ENCODE measurements around the gene ZNF682.
"Not testable (repeated sequence)": the region's sequence is repeated elsewhere in the genome, so short reads cannot be mapped to it uniquely, and the experiment has no call there.

The ZNF682 gene

GRCh38 chr19:20039203-20039723 is at the start of gene ZNF682:
TSS of gene ZNF682 (minus strand) at chr19:20039505. CDS start at chr19:20039345, 160 bp downstream.
- H3K9me3 ChIP-seq (ENCODE audit: control insufficient read depth in 1 of 2, low read length in 2 of 2): peaks cover 0 to 3% of the 10 kb centered on the region in 2 donors
- no peaks in the 10 kb centered on the region for H3K27me3 ChIP-seq (ENCODE audit: control insufficient read depth in 1 of 2, insufficient read depth in 2 of 2, low read length in 2 of 2)
- peaks cover 0 to 4% of the 10 kb centered on the region in 2 donors for H3K4me1 ChIP-seq (ENCODE audit: control insufficient read depth in 1 of 2, insufficient read depth in 2 of 2, low read length in 2 of 2)
- peak within 1 kb of the TSS; percentile 35 to 61 for H3K9ac ChIP-seq (ENCODE audit: low read depth in 1 of 2, low read length in 2 of 2)
- H3K36me3 ChIP-seq (ENCODE audit: control insufficient read depth in 1 of 2, insufficient read depth in 2 of 2, low read length in 2 of 2): no peaks in the 10 kb centered on the region
- H3K27ac ChIP-seq (ENCODE audit: low read depth, low read length): peak within 1 kb of the TSS; percentile 63
- peak within 1 kb of the TSS; percentile 76 to 81 for H3K4me3 ChIP-seq (ENCODE audit: low read depth in 1 of 2, low read length in 2 of 2)

- H3K9ac ChIP-seq (ENCODE audit: low read depth in 1 of 2, low read length in 2 of 2); H3K36me3 ChIP-seq (ENCODE audit: control insufficient read depth in 1 of 2, insufficient read depth in 2 of 2, low read length in 2 of 2); H3K27ac ChIP-seq (ENCODE audit: low read depth, low read length): not testable (repeated sequence)
Observed at GRCh38 chr19:20082876-20083275, 43.6 kb upstream of the ZNF682 start.

GRCh38 chr19:20082232-20082833 is 43.0 kb upstream of the ZNF682 start:
- not testable (repeated sequence) for H3K27me3 ChIP-seq (ENCODE audit: control insufficient read depth in 1 of 2, insufficient read depth in 2 of 2, low read length in 2 of 2); H3K36me3 ChIP-seq (ENCODE audit: control insufficient read depth in 1 of 2, insufficient read depth in 2 of 2, low read length in 2 of 2); H3K4me3 ChIP-seq (ENCODE audit: low read depth in 1 of 2, low read length in 2 of 2); H3K9ac ChIP-seq (ENCODE audit: low read depth in 1 of 2, low read length in 2 of 2); H3K4me1 ChIP-seq (ENCODE audit: control insufficient read depth in 1 of 2, insufficient read depth in 2 of 2, low read length in 2 of 2); H3K27ac ChIP-seq (ENCODE audit: low read depth, low read length)
- H3K9me3 ChIP-seq (ENCODE audit: control insufficient read depth in 1 of 2, low read length in 2 of 2): peaks cover 2 to 12% of the 10 kb centered on the region in 2 donors

More at GRCh38 chr19:20082876-20083275, 43.6 kb upstream of the ZNF682 start:
- not testable (repeated sequence) for H3K4me1 ChIP-seq (ENCODE audit: control insufficient read depth in 1 of 2, insufficient read depth in 2 of 2, low read length in 2 of 2); H3K27me3 ChIP-seq (ENCODE audit: control insufficient read depth in 1 of 2, insufficient read depth in 2 of 2, low read length in 2 of 2); H3K4me3 ChIP-seq (ENCODE audit: low read depth in 1 of 2, low read length in 2 of 2)
- peaks cover 2 to 15% of the 10 kb centered on the region in 2 donors for H3K9me3 ChIP-seq (ENCODE audit: control insufficient read depth in 1 of 2, low read length in 2 of 2)

GRCh38 chr19:20080656-20081055 is 41.4 kb upstream of the ZNF682 start:
- peaks cover 5% of the 10 kb centered on the region in 2 donors for H3K9me3 ChIP-seq (ENCODE audit: control insufficient read depth in 1 of 2, low read length in 2 of 2)
- no peak overlapping the region for H3K27ac ChIP-seq (ENCODE audit: low read depth, low read length)
- peaks cover 0 to 5% of the 10 kb centered on the region in 2 donors for H3K4me1 ChIP-seq (ENCODE audit: control insufficient read depth in 1 of 2, insufficient read depth in 2 of 2, low read length in 2 of 2)
- H3K4me3 ChIP-seq (ENCODE audit: low read depth in 1 of 2, low read length in 2 of 2): no peak overlapping the region
- H3K9ac ChIP-seq (ENCODE audit: low read depth in 1 of 2, low read length in 2 of 2): no peak overlapping the region
- no peaks in the 10 kb centered on the region for H3K27me3 ChIP-seq (ENCODE audit: control insufficient read depth in 1 of 2, insufficient read depth in 2 of 2, low read length in 2 of 2)
- no peaks in the 10 kb centered on the region for H3K36me3 ChIP-seq (ENCODE audit: control insufficient read depth in 1 of 2, insufficient read depth in 2 of 2, low read length in 2 of 2)

GRCh38 chr19:20079476-20079875 is 40.2 kb upstream of the ZNF682 start:
- Histone ChIP-seq H3K4me1 (ENCODE audit: control insufficient read depth in 1 of 2, insufficient read depth in 2 of 2, low read length in 2 of 2) (peaks cover 0 to 5% of the 10 kb centered on the region in 2 donors), H3K4me3 (ENCODE audit: low read depth in 1 of 2, low read length in 2 of 2) (peak overlapping the region in 1 of 2 donors; percentile 8), H3K36me3 (ENCODE audit: control insufficient read depth in 1 of 2, insufficient read depth in 2 of 2, low read length in 2 of 2) (no peaks in the 10 kb centered on the region), H3K27ac (ENCODE audit: low read depth, low read length) (no peak overlapping the region), H3K9me3 (ENCODE audit: control insufficient read depth in 1 of 2, low read length in 2 of 2) (peaks cover 5% of the 10 kb centered on the region in 2 donors), H3K9ac (ENCODE audit: low read depth in 1 of 2, low read length in 2 of 2) (no peak overlapping the region), H3K27me3 (ENCODE audit: control insufficient read depth in 1 of 2, insufficient read depth in 2 of 2, low read length in 2 of 2) (no peaks in the 10 kb centered on the region)

- Histone ChIP-seq H3K9ac (ENCODE audit: low read depth in 1 of 2, low read length in 2 of 2) (no peak overlapping the region), H3K27me3 (ENCODE audit: control insufficient read depth in 1 of 2, insufficient read depth in 2 of 2, low read length in 2 of 2) (no peaks in the 10 kb centered on the region), H3K9me3 (ENCODE audit: control insufficient read depth in 1 of 2, low read length in 2 of 2) (peaks cover 5% of the 10 kb centered on the region in 2 donors), H3K36me3 (ENCODE audit: control insufficient read depth in 1 of 2, insufficient read depth in 2 of 2, low read length in 2 of 2) (no peaks in the 10 kb centered on the region), H3K4me1 (ENCODE audit: control insufficient read depth in 1 of 2, insufficient read depth in 2 of 2, low read length in 2 of 2) (peaks cover 0 to 5% of the 10 kb centered on the region in 2 donors), H3K27ac (ENCODE audit: low read depth, low read length) (no peak overlapping the region), H3K4me3 (ENCODE audit: low read depth in 1 of 2, low read length in 2 of 2) (peak overlapping the region; percentile 67 to 71)
Observed at GRCh38 chr19:20078581-20079031, 39.3 kb upstream of the ZNF682 start.

- peaks cover 0 to 5% of the 10 kb centered on the region in 2 donors for H3K4me1 ChIP-seq (ENCODE audit: control insufficient read depth in 1 of 2, insufficient read depth in 2 of 2, low read length in 2 of 2)
- H3K27me3 ChIP-seq (ENCODE audit: control insufficient read depth in 1 of 2, insufficient read depth in 2 of 2, low read length in 2 of 2): no peaks in the 10 kb centered on the region
- H3K36me3 ChIP-seq (ENCODE audit: control insufficient read depth in 1 of 2, insufficient read depth in 2 of 2, low read length in 2 of 2): no peaks in the 10 kb centered on the region
- peak within 1 kb of the TSS; percentile 67 to 71 for H3K4me3 ChIP-seq (ENCODE audit: low read depth in 1 of 2, low read length in 2 of 2)
- no peak within 1 kb of the TSS for H3K9ac ChIP-seq (ENCODE audit: low read depth in 1 of 2, low read length in 2 of 2)
- H3K9me3 ChIP-seq (ENCODE audit: control insufficient read depth in 1 of 2, low read length in 2 of 2): peaks cover 3 to 8% of the 10 kb centered on the region in 2 donors
- no peak within 1 kb of the TSS for H3K27ac ChIP-seq (ENCODE audit: low read depth, low read length)
Observed at GRCh38 chr19:20077791-20078463, 38.6 kb upstream of the ZNF682 start, which contains the start of gene ZNF90. TSS of gene ZNF90 (plus strand) at chr19:20078000. CDS start at chr19:20078133, 133 bp downstream.

- Histone ChIP-seq H3K27ac (ENCODE audit: low read depth, low read length) (no peak overlapping the region), H3K27me3 (ENCODE audit: control insufficient read depth in 1 of 2, insufficient read depth in 2 of 2, low read length in 2 of 2) (no peaks in the 10 kb centered on the region)
Observed at GRCh38 chr19:20072936-20073335, 33.6 kb upstream of the ZNF682 start.

GRCh38 chr19:20070691-20071090 is 31.4 kb upstream of the ZNF682 start:
- Histone ChIP-seq H3K9ac (ENCODE audit: low read depth in 1 of 2, low read length in 2 of 2) (no peak overlapping the region), H3K27me3 (ENCODE audit: control insufficient read depth in 1 of 2, insufficient read depth in 2 of 2, low read length in 2 of 2) (no peaks in the 10 kb centered on the region), H3K9me3 (ENCODE audit: control insufficient read depth in 1 of 2, low read length in 2 of 2) (peaks cover 4% of the 10 kb centered on the region in 2 donors), H3K27ac (ENCODE audit: low read depth, low read length) (no peak overlapping the region), H3K4me3 (ENCODE audit: low read depth in 1 of 2, low read length in 2 of 2) (no peak overlapping the region), H3K36me3 (ENCODE audit: control insufficient read depth in 1 of 2, insufficient read depth in 2 of 2, low read length in 2 of 2) (no peaks in the 10 kb centered on the region), H3K4me1 (ENCODE audit: control insufficient read depth in 1 of 2, insufficient read depth in 2 of 2, low read length in 2 of 2) (no peaks in the 10 kb centered on the region)

More at GRCh38 chr19:20072936-20073335, 33.6 kb upstream of the ZNF682 start:
- no peak overlapping the region for H3K4me3 ChIP-seq (ENCODE audit: low read depth in 1 of 2, low read length in 2 of 2)
- no peak overlapping the region for H3K9ac ChIP-seq (ENCODE audit: low read depth in 1 of 2, low read length in 2 of 2)
- H3K4me1 ChIP-seq (ENCODE audit: control insufficient read depth in 1 of 2, insufficient read depth in 2 of 2, low read length in 2 of 2): peaks cover 0 to under 1% of the 10 kb centered on the region in 2 donors
- H3K36me3 ChIP-seq (ENCODE audit: control insufficient read depth in 1 of 2, insufficient read depth in 2 of 2, low read length in 2 of 2): no peaks in the 10 kb centered on the region
- peaks cover 4 to 7% of the 10 kb centered on the region in 2 donors for H3K9me3 ChIP-seq (ENCODE audit: control insufficient read depth in 1 of 2, low read length in 2 of 2)

- H3K9ac ChIP-seq (ENCODE audit: low read depth in 1 of 2, low read length in 2 of 2); H3K27me3 ChIP-seq (ENCODE audit: control insufficient read depth in 1 of 2, insufficient read depth in 2 of 2, low read length in 2 of 2); H3K4me1 ChIP-seq (ENCODE audit: control insufficient read depth in 1 of 2, insufficient read depth in 2 of 2, low read length in 2 of 2); H3K4me3 ChIP-seq (ENCODE audit: low read depth in 1 of 2, low read length in 2 of 2); H3K36me3 ChIP-seq (ENCODE audit: control insufficient read depth in 1 of 2, insufficient read depth in 2 of 2, low read length in 2 of 2); H3K9me3 ChIP-seq (ENCODE audit: control insufficient read depth in 1 of 2, low read length in 2 of 2); H3K27ac ChIP-seq (ENCODE audit: low read depth, low read length): not testable (repeated sequence)
Observed at GRCh38 chr19:20068559-20068958, 29.3 kb upstream of the ZNF682 start.
